GM12878 (cell line): ENCODE data around the gene SMCO1. TPM values are rescaled to one million over a fixed set of nuclear protein-coding genes. Genes with fewer than 3 reads are reported as not detected.

Source experiments
- BCLAF1 ChIP-seq: fragments of 450-650 bp; IDR thresholded peaks from 2 replicates; pipeline ENCODE4 v1.6.1; 2017; ENCODE audit warnings: antibody characterized with exemption, mild to moderate bottlenecking, moderate library complexity
- CREM ChIP-seq: IDR thresholded peaks from 2 replicates; pipeline ENCODE4 v1.6.1; 2014; ENCODE audit warnings: antibody characterized with exemption, low read depth
- HCFC1 ChIP-seq: fragments of 150-350 bp; IDR thresholded peaks from 2 replicates; pipeline ENCODE4 v1.6.1; 2014; ENCODE audit warnings: low read length
- NRF1 ChIP-seq: conservative IDR thresholded peaks from 2 replicates; pipeline ENCODE4 v1.6.1; 2011; ENCODE audit warnings: mild to moderate bottlenecking, low read depth, low read length, improper control_type of control experiment
- PKNOX1 ChIP-seq: fragments of 450-650 bp; IDR thresholded peaks from 2 replicates; pipeline ENCODE4 v1.6.1; 2016; ENCODE audit warnings: mild to moderate bottlenecking
- POU2F2 ChIP-seq: IDR thresholded peaks from 3 replicates; pipeline ENCODE4 v1.6.1; 2011; ENCODE audit warnings: low read depth, mild to moderate bottlenecking, low read length, borderline replicate concordance
- TCF7 ChIP-seq: IDR thresholded peaks from 2 replicates; pipeline ENCODE4 v1.6.1; 2014; ENCODE audit warnings: antibody characterized with exemption, borderline replicate concordance
- polyA plus RNA-seq, 11 experiments: library from polyadenylated mRNA; depleted of rRNA in 4 of 11; unstranded in 6 of 11; stranded (reverse) in 5 of 11; fragments of >200 nt; fragmentation: Nextera tagmentation in 4 of 11; fragmentation: Illumina TruSeq in 1 of 11; extraction: Ambion mirVana in 4 of 11; extraction: Trizol in 1 of 11; gene quantifications; 1 replicate in 1 of 11; 2 replicates in 10 of 11; pipeline versions ENCODE4 v1.2.1 to v1.2.3, GENCODE V29; 2011 to 2016; ENCODE audit warnings: inconsistent platforms in 2 of 11, missing spikeins in 2 of 11, low read depth in 1 of 11
- total RNA-seq, 4 experiments: library from RNA; depleted of rRNA in 3 of 4; stranded (reverse); fragments of >200 nt in 3 of 4; fragmentation: Illumina TruSeq in 1 of 4; extraction: Trizol in 1 of 4; gene quantifications; 2 replicates each; pipeline versions ENCODE4 v1.2.1 to v1.2.3, GENCODE V29; 2013 to 2021

SMCO1 gene
- total and polyA plus RNA-seq, 10 of the 15 experiments (the other 5 are each of a cell fraction or from before 2014, with no cell fraction given) = 0.05 TPM; not detected in 9

GRCh38 chr3:196503196-196504076 is 11.7 kb downstream of the SMCO1 start, which contains the start of gene RNF168 (continued):
- TF ChIP-seq BCLAF1 (no peak), TCF7 (no peak), HCFC1 (peak; percentile 51; the same call in 1 of the 2 replicates), NRF1 (0 out of 2 replicates have a peak, but pooled peaks have one; percentile 22), PKNOX1 (peak; percentile 62), CREM (peak; percentile 96), POU2F2 (peak; percentile 12; the same call in 1 of the 3 replicates)
